ENCODE data around the gene MPHOSPH6.

DNA sequence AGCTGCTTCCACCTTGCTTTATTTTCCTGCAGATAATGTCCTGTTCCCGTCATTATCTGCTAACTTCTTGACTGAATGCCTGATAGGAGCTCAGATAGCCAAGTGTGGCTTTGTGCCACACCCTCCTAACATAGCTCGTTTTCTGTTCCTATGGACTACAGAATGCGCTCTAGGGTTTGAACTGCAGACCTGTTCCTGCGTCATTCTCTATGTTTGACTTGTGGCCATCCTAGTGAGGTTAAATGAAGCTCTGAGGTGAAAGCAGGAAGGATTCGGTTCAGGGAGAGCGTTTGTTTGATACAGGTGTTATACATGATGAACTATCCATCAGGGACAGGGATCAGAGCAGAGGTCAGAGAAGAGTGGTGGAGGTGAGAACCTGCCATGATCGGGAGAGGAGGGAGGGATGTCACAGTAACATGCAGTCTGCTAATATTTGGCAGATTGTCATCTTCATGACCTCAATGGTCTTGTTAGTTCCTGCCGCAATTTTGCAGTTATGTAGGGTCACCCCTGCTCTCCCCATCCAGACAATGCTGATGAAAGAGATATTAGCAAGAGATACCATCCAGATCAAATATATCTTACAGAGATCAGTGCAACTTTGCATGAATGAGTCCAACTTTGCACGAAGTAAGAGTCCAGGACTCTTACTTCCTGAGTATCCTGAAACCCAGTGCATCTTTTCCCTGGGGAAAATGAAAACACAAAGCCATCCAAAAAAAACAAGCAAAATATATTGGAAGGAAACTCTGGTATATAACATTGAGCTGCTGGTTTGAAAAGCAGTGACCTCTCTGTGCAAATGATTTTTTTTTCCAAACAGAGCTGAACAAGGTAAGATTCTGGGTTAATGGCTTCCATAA, 32.8 kb downstream of the MPHOSPH6 start:
- no peak for TF ChIP-seq EGR1 (IDR thresholded peaks at IDR 0.05)
- TF ChIP-seq, protein P1, sequence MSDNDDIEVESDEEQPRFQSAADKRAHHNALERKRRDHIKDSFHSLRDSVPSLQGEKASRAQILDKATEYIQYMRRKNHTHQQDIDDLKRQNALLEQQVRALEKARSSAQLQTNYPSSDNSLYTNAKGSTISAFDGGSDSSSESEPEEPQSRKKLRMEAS (IDR thresholded peaks at IDR 0.05) = no peak
- TF ChIP-seq RAD21 (IDR thresholded peaks at IDR 0.05; ENCODE audit: low read depth) = no peak

All from Ishikawa (cell line).